ENCODE data around the gene STAB2.

DNA sequence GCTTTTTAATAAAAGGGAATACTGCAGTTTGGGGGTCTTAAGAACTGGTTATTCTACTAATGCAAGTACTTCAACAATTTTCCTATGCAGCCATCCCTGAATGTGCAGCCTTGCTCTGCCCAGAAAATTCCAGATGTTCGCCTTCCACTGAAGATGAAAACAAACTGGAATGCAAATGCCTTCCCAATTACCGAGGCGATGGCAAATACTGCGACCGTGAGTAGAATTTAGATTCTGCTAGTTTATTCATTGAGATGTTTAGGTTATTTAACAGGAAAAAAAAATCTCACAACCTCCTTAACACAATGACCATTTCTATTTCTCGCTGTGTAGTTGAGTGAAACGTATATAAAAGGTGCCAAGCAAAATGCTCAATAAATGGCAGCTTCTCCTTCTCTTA is 49.9 kb downstream of the STAB2 start:
- TF ChIP-seq, protein P1, sequence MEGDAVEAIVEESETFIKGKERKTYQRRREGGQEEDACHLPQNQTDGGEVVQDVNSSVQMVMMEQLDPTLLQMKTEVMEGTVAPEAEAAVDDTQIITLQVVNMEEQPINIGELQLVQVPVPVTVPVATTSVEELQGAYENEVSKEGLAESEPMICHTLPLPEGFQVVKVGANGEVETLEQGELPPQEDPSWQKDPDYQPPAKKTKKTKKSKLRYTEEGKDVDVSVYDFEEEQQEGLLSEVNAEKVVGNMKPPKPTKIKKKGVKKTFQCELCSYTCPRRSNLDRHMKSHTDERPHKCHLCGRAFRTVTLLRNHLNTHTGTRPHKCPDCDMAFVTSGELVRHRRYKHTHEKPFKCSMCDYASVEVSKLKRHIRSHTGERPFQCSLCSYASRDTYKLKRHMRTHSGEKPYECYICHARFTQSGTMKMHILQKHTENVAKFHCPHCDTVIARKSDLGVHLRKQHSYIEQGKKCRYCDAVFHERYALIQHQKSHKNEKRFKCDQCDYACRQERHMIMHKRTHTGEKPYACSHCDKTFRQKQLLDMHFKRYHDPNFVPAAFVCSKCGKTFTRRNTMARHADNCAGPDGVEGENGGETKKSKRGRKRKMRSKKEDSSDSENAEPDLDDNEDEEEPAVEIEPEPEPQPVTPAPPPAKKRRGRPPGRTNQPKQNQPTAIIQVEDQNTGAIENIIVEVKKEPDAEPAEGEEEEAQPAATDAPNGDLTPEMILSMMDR (IDR thresholded peaks at IDR 0.05; ENCODE audit: low read depth, low read length), result no peak
- no peak for TF ChIP-seq EZH2phosphoT487 (IDR thresholded peaks at IDR 0.05; ENCODE audit: low read depth)
